OCI-LY3 (cell line): ENCODE measurements around the gene EIF4EBP3.

Source experiments
- CTCF ChIP-seq: fragments of 200-600, 300-600 bp; sonication (generic); IDR thresholded peaks from 2 replicates; pipeline ENCODE4 v1.5.1; 2014; ENCODE audit warnings: antibody characterized with exemption, low read length, low read depth
- EZH2phosphoT487 ChIP-seq: fragments of 200-600 bp; shearing (Covaris generic); IDR thresholded peaks from 2 replicates; pipeline ENCODE4 v1.6.1; 2018; ENCODE audit warnings: antibody characterized with exemption, mixed run types, low read depth

GRCh38 chr5:140549237-140550144, 2.0 kb downstream of the EIF4EBP3 start:
- TF ChIP-seq CTCF (no peak), EZH2phosphoT487 (no peak)
